GM19324 (cell line): ENCODE measurements around the gene EPB41L1.

ENCODE experiments used
- ATAC-seq: cut with Tn5 transposase; IDR thresholded peaks from one replicate; pipeline ENCODE4 v1.9.1; 2021; ENCODE audit warnings: mild to moderate bottlenecking, moderate library complexity; ENCODE audit not compliant: unreplicated experiment, low FRiP score

The EPB41L1 gene

DNA sequence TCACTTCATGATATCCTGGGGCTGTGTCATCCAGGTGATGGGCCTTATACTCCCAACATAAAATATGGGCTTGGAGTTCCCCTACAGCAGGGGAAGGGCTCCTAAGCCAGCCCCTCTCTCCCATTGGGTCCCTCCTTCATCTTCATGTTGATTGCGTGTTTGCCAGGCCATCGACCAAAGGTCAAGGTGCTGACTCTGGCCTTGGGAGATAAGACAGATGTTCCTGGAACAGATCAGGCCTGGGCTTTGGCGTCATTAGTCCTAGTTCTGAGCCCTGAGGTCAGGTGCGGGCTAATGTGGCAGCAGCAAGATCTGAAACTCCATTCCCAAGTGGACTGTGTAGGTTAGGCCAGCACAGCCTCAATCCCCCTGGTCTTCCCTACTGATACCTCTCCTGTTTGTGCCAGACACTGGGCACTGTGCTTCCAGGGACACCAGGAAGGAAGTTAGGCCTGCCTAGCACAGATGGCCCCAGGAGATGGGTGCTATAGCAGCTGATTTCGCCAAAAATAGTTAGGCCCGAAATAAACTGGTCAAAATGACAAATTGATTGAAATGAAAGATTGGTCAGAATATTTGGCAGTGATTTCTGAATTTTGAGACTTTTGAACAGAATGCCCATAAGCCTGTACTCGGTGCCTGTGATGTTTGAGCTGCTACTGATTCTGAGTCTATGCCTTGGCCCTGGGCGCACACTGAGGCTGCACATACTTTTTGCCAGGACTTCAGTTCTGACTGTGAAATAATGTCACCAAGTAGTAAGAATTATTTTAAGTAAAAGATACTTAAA lies 28.8 kb downstream of the EPB41L1 start:
- ATAC-seq, result no peak

DNA sequence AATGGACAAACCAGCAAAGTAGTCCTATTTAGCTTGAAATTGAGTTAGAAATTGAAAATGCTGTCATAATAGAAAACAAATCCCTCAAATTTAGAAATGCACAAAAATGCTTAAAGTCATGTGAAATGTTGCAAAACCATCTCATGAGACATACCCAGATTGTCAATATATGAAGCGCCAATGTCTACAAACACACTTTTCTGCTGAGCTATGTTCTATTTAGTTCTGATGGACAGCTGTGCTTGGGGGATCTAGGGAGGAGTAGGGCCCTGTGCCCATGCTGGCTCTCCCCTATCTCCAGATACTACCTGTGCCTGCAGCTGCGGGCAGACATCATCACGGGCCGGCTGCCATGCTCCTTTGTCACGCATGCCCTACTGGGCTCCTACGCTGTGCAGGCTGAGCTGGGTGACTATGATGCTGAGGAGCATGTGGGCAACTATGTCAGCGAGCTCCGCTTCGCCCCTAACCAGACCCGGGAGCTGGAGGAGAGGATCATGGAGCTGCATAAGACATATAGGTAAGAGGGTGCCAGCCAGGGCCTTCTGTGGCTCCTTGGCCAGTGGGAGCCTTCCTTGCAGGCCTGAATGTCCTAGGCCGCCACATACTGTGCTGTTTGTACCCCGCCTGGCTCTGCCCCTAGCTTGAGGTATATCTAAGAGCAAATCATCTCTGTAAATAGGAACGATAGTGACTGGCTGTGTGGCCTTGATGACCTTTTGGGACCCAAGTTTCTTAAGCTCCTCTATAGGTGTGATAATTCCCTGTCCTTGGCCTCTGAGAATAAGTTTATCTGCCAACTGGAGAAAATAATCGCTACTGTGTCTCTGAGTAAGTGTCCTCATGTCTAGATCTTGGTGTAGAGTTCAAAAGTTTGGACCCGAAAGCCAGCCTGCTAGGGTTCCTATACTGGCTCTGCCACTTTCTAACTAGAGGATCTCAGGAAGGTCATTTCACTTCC lies 30.6 kb downstream of the EPB41L1 start:
- no peak for ATAC-seq

DNA sequence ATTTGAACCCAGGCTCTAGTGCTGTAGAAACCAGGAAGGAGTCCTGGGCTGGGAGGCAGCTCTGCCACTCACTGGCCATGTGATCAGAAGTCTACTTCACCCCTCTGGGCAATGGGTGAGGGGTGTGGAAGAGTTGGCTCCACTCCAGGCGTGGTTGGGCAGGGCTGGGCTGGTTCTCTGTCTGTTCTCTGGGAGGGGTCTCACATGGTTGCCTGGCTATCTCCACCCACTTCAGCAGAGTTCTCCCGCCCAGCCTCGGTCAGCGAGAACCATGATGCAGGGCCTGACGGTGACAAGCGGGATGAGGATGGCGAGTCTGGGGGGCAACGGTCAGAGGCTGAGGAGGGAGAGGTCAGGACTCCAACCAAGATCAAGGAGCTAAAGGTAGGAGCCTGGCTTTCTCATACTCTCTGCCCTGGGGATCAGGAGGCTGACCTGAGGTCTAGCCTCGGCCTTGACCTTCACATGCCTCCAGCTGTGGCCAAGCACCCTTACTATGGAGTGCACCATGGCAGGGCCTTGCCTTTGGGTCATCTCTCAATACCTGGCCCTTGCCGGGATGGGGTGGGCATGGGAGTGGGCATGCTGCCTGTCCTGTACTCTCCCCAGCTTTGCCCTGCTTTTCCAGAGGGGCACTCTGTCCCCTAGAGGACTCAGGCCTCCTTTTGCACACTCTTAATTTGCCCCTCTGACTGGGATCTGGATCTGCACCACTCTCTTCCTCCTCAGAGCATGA lies 39.6 kb downstream of the EPB41L1 start:
- no peak for ATAC-seq

DNA sequence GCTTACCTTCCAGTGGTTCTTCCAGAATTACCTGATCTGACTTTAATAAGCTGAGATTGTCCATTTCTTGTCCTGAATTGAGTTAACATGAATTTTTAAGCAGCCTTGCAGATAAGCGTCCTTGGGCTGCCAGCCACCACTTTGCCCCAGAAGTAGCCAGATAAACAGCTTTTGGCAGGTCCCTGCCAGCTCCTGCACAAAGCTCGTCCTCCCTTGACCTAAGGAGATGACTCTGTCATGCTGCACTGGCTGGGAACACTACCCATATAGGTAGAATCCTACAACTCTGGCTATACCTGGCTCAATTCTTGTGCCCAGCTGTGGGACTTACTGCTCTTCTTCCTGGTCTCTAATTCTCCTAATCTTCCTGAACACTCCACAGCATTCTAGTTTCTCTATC lies 42.1 kb downstream of the EPB41L1 start:
- no peak for ATAC-seq

DNA sequence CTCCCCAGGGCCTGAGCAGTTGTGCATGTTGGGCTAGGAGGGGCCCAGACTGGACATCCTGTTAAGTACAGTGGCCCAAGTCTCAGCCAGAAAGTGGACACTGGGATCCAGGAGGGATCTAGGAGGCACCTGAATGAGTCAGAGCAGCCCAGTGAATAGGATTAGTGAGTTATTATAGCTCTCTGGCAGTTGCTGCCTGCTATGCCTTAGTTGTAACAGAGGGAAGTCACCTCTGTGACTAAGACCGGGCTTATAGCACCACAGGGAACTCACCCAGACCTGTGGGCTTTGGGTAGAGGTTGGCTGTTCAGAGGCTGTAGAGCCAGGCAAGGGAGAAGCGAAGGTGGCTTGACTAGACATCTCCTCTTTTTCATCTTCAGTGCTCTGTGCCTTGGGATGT lies 42.7 kb downstream of the EPB41L1 start:
- no peak for ATAC-seq

DNA sequence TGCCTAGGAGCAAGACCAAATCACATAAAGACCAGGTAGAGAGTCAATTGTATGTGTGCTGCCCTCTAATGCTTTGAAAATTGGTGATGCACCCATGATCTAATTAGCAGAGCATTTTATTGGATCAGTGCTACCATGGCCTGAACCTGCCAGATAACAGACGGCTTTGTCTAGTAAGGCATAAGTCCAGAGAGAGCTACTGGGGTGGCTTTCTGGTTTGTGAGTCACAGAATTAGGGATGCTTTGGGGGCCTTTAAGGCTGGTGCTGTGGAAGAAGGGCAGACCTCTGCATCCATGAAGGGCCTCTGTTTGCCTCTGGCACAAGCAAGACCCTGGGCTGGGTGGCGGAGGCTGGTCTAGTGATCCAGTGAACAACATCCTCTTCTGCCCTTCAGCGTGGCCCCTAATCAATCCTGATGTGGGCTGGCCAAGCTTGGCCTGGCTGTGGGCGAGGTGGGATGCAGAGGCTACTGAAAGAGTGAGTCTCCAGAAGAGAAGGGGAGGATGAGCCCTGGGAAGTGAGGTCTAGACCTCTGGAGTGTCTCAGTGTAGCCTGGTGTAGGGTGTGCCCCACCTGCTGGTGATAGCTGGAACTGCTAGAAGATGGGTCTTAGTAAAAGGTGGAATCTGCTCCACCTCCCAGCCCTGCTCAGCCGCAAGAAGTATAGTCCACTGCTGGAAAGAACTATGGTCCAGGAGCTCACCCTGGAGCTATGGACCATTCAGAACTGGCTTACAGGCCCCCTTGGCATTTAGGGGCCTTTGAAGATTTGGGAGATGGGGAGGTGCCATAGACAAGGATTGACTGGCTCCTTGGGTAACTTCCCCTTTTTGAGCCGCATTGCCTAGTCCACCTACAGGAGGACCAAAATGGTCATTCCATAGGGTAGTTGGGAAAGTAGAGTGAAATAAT lies 45.1 kb downstream of the EPB41L1 start:
- ATAC-seq, result no peak

DNA sequence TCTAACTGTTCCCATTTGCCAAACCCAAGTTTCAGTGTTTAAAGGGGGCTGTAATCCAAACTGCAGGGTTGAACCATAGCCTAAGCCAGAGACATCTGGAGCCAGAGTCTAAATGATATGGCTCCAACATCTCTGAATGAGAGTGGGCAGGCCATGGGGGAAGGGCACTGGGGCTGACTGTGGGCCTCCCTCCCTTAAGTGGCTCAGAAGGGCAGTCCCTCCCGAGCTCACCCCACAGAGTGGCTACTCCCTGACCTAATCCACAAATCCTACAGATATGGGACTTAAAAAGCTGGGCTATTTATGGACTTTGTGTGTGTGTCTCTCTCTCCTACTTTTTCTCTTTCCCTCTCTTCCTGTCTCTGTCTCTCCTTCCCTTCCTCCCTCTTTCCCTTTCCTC lies 45.9 kb downstream of the EPB41L1 start:
- ATAC-seq, result no peak

DNA sequence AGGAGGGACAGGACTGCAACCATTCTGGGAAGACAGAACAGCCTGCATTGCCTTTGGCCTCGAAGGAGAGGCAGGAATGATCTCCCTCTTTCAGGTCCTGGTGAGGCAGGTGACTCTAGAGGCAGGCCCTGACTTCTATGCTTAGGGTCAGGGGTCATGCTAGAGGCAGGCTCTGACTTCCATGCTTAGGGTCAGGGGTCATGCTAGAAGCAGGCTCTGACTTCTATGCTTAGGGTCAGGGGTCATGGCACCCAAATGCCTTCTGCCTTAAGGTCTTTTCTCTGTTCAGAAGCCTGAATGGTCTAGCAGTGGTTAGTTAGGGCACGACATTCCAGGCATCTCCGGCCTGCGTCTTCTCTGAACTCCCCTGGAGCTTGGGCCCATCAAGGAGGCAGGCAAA lies 46.7 kb downstream of the EPB41L1 start:
- ATAC-seq, result no peak

DNA sequence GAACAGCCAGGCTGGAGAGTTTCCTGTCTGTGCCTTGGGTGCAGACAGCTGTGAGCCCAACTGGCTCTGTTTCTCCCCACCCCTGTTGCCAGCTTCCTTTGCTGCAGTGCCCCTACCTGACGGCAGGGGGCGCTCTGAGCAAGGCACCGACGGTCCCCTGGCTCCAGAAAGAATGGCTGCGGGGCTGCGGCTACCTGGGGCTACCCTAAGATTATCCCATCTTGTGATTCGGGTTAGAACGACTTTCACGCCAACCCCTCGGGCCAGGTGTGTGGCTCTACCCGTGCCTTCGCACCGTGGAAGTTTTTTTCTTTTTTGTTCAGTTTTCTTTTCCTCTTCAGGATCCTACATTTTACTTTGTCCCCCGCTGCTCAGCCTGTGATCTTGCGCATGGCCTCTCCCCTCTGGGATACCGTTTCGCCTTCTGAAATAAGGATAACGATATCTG lies 48.4 kb downstream of the EPB41L1 start:
- ATAC-seq, result no peak

DNA sequence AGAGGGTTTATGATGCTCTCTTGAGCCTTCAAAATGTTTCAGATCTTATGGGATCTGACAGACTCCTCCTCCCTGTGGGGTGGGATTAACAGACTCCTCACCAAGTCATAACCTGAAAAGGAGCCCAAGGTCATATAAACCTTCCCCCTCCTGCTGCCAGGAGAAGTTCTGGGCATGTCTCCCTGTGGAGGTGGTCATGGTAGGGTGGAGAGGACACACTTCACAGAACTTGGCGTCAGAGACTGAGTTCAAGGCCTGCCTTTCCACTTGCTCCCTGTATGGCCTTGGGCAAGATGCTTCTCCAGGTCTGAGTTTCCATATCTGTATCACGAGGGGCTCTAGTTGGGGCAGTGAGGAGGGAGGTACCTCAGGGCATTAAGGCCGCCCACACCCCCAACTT lies 49.3 kb downstream of the EPB41L1 start:
- no peak for ATAC-seq

DNA sequence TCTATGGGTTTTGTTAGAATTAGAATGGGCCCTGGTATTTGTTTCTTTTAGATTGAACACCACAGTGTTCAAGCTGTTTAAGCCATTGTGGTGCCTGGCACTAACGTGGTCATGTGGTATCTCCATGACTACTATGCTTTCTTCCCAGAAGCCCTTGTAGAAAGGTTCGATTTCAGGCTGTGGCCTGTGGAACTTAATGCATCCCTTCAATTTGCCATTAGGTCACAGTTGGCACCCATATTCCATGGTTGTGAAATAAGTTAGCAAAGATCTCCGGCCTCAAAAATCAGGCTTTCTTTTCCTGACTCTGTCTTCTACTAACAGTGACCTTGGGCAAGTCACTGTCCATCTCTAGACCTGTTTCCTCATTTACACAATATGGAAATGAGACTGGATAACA lies 50.5 kb downstream of the EPB41L1 start:
- no peak for ATAC-seq

DNA sequence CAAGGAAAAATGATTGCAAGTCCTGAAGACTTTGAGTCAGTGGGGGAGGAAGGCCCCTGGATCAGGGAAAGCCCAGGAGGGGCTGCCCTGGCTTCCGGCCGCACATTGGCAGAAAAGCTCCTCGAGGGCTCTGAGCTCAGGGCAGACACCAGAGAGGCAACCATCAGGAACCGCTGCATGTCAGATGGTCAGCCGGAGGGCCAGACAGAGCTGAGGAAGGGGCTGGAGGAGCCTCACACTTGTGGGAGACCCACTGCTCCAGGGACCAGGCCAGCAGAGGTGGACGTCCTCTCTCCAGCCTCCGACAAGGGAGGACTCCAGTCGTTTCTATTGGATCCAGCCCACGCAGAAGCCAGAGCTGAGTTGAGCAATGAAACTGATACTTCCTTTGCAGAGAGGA lies 51.5 kb downstream of the EPB41L1 start:
- no peak for ATAC-seq

DNA sequence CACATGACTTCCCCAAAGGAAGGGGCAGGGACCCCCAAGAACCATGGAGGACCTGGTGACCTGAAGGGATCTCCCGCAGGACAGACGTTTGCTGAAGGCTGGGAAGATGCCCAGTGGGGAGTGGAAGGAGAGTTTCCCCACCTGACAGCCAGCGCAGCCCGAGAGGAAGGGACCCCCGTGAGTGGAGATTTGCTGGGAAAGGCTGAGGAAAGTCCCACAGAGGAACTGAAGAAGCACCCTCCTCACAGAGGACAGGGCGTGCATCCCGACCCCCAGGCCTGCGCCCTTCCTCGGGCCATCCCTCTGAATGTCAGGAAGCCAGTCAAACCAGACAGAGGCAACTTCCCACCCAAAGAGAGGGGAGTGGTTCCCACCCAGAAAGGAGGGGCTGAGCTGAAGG lies 52.1 kb downstream of the EPB41L1 start:
- no peak for ATAC-seq

DNA sequence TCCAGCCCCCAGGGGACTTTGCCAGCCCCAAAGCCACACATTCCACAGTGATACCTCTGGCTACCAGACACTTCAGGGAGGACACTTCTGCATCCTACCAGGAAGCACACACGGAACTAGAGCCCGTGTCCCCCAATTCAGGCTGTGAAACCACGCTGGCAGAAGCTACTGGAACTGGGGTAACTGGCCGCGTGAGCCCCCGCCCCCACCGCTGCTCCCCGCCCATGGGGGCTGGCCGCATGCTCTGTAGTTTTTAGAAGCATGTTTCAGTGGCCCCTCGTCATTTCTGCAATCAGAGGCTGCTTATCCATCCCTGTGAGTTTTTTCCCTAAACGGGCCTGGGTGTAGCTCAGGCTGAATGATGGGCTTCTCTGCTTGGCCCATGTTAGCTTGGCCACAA lies 53.1 kb downstream of the EPB41L1 start:
- no peak for ATAC-seq

DNA sequence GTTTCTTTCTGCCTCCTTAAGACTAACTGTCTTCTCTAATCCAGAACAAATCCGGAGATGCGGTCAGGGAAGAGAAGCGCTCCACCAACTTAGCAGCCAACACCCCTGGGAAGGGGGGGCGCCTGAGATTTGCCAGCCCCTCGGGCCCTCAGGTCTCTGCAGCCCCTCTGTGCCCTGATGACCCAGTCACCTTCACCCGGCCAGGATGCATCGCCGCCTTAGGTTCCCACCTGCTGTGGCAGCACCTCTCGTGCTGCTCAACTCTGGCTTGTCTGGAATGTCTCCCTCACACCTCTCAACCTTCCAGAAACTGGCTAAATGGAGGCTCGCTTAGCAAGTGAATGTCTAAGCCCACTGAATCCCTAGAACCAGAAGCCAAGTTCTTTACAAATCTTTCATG lies 53.7 kb downstream of the EPB41L1 start:
- ATAC-seq, result no peak

DNA sequence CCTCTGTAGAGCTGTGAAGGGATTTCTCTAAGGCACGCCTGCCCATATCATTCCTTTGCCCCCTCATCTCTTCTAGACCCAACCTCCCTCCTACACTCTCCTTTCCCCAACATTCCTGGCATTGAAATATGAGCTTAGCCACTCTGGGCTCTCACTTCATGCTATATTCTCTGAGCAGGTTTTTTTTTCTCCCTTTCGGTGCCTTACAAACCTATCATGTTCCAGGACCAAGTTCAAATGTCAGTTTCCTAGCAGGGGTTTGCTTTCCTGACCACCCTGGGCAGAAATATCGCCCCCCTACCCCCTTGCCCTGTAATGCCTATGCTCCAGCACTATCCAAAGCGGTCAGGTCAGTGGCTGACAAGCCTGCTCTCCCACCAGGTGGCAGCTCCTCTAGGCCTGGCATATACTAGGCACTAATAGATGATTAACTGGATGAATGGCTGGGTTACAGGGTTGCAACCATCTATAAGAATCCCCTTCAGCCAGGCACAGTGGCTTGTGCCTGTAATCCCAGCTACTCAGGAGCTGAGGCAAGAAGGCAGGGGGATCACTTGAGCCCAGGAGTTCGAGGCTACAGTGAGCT lies 56.0 kb downstream of the EPB41L1 start:
- ATAC-seq, result no peak

DNA sequence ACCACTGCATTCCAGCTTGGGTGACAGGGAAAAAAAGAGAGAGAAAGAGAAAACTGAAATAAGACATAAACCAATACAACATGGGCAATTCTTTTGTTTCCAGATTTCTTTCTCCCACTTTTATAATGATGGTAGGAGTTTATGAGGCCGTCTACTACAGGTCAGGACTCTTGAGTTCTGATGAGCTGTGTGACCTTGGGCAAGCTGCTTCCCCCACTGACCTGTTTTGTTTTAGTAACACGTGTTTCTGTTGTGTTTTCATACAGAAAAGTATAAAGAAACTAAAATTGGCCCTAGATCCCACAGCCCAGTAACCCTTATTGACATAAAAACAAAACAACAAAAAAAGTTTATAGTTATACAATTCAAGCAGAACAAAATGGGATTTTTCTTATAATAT lies 58.8 kb downstream of the EPB41L1 start:
- ATAC-seq, result no peak

DNA sequence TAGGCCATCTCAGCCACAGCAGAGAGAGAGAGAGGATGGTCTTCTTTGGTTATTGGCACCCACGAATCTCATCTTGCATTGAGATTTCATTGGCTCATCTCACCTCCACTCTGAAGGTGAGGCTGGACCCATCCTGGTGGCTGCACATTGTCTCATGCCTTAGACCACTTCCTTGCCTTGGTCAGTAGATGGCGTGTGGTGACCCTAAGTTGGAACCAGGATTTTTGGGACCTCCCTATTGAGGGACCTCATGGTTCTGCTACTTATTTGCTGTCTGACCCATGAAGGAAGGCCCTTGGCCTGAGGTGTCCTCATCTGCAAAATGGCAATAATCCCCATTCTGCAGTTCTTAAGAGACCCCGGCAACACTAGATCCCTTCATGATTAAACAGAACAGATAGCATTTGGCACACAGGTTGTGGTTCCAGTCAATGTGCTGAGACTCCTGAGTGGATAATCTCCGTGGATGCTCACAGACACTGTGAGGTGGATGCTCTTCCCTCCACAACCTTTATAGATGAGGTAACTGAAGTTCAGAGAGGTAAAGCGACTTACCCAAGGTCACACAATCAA lies 60.2 kb downstream of the EPB41L1 start:
- no peak for ATAC-seq

DNA sequence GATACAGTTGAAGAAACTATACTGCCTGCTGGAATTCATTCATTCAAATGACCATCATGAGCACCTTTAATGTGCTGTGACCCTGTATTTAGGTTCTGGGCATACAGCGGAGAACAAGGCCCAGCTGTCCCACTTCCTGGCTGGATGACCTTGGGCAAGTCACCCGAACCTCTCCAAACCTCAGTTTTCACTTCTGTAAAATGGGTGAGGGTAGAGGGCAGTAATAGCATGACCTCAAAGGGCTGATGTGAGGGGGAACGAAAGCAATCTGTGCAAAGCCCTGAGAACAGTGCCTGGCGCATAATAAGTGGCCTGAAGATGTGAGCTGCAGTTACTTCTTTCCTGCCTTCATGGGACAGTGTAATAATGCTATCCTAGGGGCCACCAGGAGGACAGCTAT lies 61.2 kb downstream of the EPB41L1 start:
- no peak for ATAC-seq
